HG02884 (cell line): ENCODE data around the gene THSD1.
"Not testable (repeated sequence)": the region's sequence is repeated elsewhere in the genome, so short reads cannot be mapped to it uniquely, and the experiment has no call there.

Source experiments
- ATAC-seq: cut with Tn5 transposase; IDR thresholded peaks from one replicate; pipeline ENCODE4 v1.9.1; 2021; ENCODE audit warnings: mild to moderate bottlenecking, moderate library complexity; ENCODE audit not compliant: unreplicated experiment

THSD1 gene

GRCh38 chr13:52408071-52408658 lies 2.2 kb upstream of the THSD1 start:
- ATAC-seq = not testable (repeated sequence)

GRCh38 chr13:52407436-52407835 lies 1.5 kb upstream of the THSD1 start:
- not testable (repeated sequence) for ATAC-seq

GRCh38 chr13:52406629-52407028 lies 657 bp upstream of the THSD1 start:
- ATAC-seq = no peak

DNA sequence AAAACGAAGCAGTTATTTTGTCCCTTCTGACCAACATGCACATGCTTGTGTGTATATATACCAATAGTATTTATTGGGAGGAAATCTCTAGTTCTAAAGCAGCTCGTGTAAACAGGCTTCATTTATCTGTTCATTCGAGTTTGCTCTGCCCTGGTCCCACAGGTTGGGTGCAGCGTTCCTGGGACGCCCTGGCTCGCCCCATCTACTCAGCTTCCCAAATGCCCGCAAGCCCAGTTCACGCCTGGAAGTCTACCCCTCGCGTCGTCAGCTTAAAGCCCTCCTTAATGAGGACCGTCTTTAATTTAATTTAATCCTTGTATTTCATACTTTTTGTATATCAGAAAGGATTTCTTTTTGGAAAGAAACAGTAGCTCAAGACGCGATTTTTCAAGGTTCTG lies 604 bp downstream of the THSD1 start:
- ATAC-seq = no peak

GRCh38 chr13:52399708-52400107 lies 6.3 kb downstream of the THSD1 start:
- no peak for ATAC-seq

DNA sequence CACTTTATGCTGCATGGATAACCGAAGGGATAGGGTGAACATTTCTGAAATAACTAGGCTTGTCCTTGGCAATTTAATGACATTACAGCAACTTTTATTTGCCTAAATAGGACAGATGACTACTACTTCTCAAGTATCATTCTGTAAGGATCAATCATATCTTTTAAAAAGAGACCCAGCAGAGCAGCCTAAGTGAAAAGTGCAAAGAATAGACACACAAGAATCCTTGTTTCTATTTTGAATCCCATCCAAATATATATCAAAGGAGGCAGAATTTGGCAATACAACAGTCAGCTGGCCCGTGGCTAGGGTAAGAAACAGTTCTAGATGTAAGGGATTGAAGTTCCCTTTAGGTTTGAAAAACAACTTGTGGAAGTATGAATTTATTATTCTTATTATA lies 6.9 kb downstream of the THSD1 start:
- no peak for ATAC-seq

DNA sequence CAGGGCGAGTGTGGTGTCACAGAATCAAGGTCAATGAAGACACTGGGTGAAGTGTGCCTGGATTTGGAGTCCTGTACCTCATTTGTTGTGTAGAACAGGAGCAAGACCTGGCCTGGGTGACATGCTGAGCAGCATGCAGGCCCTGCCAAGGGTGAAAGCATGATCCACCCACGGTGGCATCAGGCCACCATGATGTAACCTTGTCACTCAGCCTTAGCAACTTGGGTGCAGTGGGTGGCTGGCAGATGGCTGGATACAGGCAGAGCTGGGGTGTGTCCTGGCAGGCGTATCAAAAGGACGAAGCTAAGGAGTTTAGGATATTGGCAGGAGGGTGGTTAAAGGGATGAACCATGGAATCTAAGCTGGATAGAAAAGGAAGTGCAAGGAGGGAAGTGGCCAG lies 10.3 kb downstream of the THSD1 start:
- no peak for ATAC-seq

- no peak for ATAC-seq
Observed at GRCh38 chr13:52394586-52394985, 11.4 kb downstream of the THSD1 start.

- ATAC-seq = no peak
Observed at GRCh38 chr13:52393572-52394357, 12.2 kb downstream of the THSD1 start.

GRCh38 chr13:52387721-52388120 lies 18.3 kb downstream of the THSD1 start:
- no peak for ATAC-seq

DNA sequence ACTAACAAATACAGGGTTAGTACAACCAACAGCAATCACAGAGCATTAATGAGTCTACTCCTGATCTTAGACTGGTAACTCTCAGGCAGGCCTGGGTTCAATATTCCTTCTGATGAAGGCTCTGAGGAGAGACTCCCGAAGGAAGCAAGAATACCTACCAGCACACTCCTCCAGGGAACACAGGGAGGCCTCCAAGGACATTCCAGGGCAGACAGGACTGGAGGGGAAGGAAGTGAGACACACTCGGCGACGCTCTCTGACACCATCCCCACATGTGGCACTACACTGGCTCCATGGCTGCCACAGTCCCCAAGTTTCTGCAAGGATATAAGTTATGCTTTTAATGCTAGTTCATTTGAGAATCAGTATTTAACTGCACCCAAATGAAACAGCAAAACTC lies 20.1 kb downstream of the THSD1 start:
- no peak for ATAC-seq

GRCh38 chr13:52383366-52383765 lies 22.6 kb downstream of the THSD1 start:
- ATAC-seq = no peak

DNA sequence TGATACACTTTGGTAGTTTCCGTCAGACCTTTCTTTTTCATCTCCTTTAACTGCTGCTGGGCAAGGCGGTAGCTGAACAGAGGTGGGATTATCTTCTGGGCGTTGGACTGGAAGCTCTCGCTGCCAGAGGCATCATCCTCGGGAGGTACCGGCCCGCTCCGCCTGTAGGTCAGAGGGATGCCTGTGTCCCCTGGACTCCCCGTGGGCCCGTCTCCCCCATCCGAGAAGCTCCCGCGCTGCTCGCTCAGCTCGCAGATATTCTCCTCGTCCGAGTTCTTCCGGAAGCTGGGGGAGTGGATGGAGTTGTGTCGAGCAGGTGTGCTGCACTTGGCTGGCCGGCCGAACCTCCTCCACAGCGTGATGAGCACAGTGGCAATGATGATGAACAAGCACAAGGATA lies 27.7 kb downstream of the THSD1 start:
- no peak for ATAC-seq

- no peak for ATAC-seq
Observed at GRCh38 chr13:52377898-52378297, 28.1 kb downstream of the THSD1 start.

DNA sequence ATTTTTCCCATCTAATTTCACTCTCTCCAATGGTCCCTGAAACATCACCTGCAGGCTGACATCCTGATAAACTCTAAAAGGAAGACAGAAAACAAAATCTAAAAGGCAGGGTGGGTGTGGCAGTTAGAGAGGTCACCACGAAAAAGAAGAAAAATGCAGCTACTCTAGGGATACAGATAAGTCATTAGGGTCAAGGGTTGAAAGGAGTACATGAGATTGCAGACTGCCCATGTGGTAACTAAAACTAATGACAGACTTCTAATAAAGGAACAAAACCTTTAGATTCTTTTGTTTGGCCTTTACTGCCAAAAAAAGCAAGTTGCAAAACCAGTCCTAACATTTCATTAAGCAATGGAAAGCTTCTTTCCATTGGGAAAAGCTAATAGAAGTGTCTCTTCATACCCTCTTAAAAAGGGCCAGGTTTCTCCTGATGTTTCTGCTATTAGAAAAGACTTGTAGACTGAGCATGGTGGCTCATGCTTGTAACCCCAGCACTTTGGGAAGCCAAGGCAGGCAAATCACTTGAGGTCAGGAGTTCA lies 31.0 kb downstream of the THSD1 start:
- ATAC-seq = no peak

GRCh38 chr13:52374389-52374788 lies 31.6 kb downstream of the THSD1 start:
- ATAC-seq = no peak

DNA sequence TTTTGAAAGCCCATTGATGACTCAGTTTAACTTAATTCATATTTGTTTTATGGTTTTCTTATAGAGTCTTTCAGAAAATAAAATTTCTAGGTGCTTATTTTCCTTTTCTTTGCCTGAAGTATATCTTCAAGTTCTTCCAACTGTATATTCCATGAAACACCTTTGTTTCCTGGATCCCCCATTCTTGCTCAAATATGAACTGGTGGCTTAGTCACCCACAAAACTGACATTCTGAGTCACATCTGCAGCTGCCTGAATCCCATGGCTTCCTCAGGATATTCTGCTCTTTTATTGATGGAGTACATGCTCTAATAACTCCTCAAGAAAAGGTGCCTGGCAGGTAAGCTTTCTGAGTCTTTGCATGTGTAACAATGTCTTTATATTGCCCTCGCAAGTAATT lies 32.7 kb downstream of the THSD1 start:
- not testable (repeated sequence) for ATAC-seq

DNA sequence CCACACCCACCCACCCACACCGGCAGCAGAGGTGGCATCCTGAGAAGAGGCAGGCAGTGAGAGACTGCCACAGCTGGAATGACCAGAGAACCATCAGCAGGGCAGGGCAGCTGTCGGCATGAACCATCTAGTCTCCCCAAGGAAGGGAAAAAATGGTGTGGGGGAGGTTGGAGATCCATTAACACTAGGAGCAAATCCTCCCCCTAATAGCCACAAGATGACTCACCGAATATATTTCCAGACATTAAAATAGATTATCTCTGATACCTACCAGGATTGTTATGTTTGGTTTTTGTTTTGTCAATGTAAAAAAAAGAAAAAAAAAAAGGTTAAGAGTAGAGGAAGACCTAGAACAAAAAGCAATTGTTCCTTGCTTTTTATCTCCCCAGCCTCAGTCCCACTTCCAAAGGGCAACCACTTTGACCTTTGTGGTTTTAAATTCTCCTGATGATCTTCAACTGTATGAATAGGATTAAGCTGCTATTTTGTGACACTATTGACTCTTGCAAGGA lies 34.2 kb downstream of the THSD1 start:
- no peak for ATAC-seq

GRCh38 chr13:52366291-52366690 lies 39.7 kb downstream of the THSD1 start:
- no peak for ATAC-seq

DNA sequence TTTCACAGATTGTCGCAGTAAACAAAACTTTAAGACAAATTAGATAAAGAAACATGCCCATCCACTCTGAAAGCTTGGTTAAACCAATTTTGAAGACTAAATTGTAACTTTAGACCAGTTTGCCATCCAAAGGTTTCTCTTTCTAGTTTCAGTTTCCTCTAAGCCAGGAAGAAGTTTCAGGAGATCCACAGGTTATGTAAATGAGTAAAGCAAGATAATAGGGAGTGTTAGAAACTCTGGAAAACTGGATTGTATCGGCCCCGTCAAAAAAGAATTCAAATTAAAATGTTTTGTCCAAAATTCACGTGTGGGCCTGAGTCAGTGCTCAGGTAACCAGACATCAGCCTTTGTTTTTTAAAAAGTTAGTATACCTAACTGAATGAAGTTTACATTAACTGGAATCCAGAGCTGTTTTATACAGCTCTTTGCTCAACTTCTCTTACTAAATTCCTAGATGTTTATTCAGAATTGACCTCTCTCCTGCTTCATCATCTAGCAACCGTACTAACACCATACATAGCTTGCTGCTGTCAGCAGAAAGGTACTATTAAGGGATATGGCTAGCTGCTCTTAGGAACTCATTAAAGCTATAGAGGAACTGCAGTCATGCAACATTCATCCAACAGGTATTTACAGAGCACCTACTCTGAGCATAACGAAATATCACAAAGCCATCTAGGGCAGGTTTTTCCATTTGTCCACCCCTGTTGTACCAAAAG lies 43.6 kb downstream of the THSD1 start:
- ATAC-seq = not testable (repeated sequence)

DNA sequence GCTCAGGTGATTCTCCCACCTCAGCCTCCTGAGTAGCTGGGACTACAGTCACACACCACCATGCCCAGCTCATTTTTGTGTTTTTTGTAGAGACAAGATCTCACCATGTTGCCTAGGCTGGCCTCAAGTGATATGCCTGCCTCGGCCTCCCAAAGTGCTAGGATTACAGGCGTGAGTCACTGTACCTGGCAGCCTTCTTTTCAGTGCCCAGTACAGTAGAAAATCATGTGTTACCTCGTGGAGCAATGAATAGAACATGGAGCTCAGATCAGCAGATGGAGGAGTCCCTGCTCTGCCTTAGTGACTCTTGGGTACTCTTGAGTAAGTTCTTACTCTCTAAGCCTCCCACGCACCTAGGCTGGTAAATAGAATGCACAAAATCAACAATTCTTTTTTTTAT lies 44.7 kb downstream of the THSD1 start:
- no peak for ATAC-seq

- no peak for ATAC-seq
Observed at GRCh38 chr13:52359534-52359933, 46.4 kb downstream of the THSD1 start.
